GM12878 (cell line): Measurements from ENCODE around the gene CSAD. TPM values are rescaled to one million over a fixed set of nuclear protein-coding genes. Genes with fewer than 3 reads are reported as not detected.

Experiments
- CBFB ChIP-seq: IDR thresholded peaks from 2 replicates; pipeline ENCODE4 v1.6.1; 2016; ENCODE audit warnings: antibody characterized with exemption, low read depth
- CHD1 ChIP-seq: IDR thresholded peaks from 2 replicates; pipeline ENCODE4 v1.6.1; 2012; ENCODE audit warnings: low read depth, low read length, improper control_type of control experiment
- CREB1 ChIP-seq: IDR thresholded peaks from 2 replicates; pipeline ENCODE4 v1.6.1; 2012; ENCODE audit warnings: low read depth, mild to moderate bottlenecking, inconsistent platforms
- CTCF ChIP-seq, 3 experiments: IDR thresholded peaks in 2 of 3; conservative IDR thresholded peaks in 1 of 3; 2 replicates each; pipeline ENCODE4 v1.5.1; 2011; ENCODE audit warnings: low read depth in 3 of 3, low read length in 3 of 3, mild to moderate bottlenecking in 3 of 3, control low read depth in 2 of 3, moderate library complexity in 2 of 3, inconsistent platforms in 1 of 3, mixed read lengths in 1 of 3; ENCODE audit not compliant: control insufficient read depth in 2 of 3, insufficient read depth in 1 of 3; ENCODE audit errors: extremely low read depth in 1 of 3
- IRF4 ChIP-seq: IDR thresholded peaks from 2 replicates; pipeline ENCODE4 v1.6.1; 2011; ENCODE audit warnings: low read depth, low read length
- MLLT1 ChIP-seq: fragments of 450-650 bp; IDR thresholded peaks from 2 replicates; pipeline ENCODE4 v1.6.1; 2016; ENCODE audit warnings: mild to moderate bottlenecking
- NBN ChIP-seq: fragments of 450-650 bp; IDR thresholded peaks from 2 replicates; pipeline ENCODE4 v1.6.1; 2016
- NFXL1 ChIP-seq: fragments of 450-650 bp; IDR thresholded peaks from 2 replicates; pipeline ENCODE4 v1.6.1; 2017; ENCODE audit warnings: antibody characterized with exemption, mild to moderate bottlenecking, borderline replicate concordance
- NKRF ChIP-seq: fragments of 450-650 bp; conservative IDR thresholded peaks from 2 replicates; pipeline ENCODE4 v1.6.1; 2017; ENCODE audit warnings: mild to moderate bottlenecking, moderate library complexity
- PAX5 ChIP-seq: IDR thresholded peaks from 2 replicates; pipeline ENCODE4 v1.6.1; 2011; ENCODE audit warnings: low read depth, low read length, borderline replicate concordance
- SMARCA5 ChIP-seq: fragments of 450-650 bp; IDR thresholded peaks from 2 replicates; pipeline ENCODE4 v1.6.1; 2017; ENCODE audit warnings: mild to moderate bottlenecking
- SMC3 ChIP-seq: IDR thresholded peaks from 2 replicates; pipeline ENCODE4 v1.6.1; 2011; ENCODE audit warnings: low read length, improper control_type of control experiment, borderline replicate concordance
- TBL1XR1 ChIP-seq: IDR thresholded peaks from 2 replicates; pipeline ENCODE4 v1.6.1; 2012; ENCODE audit warnings: low read depth, low read length, improper control_type of control experiment
- YY1 ChIP-seq: IDR thresholded peaks from 2 replicates; pipeline ENCODE4 v1.6.1; 2011; ENCODE audit warnings: low read depth, mild to moderate bottlenecking, low read length
- ZBTB11 ChIP-seq: fragments of 450-650 bp; formaldehyde crosslinking; IDR thresholded peaks from 2 replicates; pipeline ENCODE4 v1.5.0; 2022; ENCODE audit warnings: mild to moderate bottlenecking, missing genetic modification characterization
- ZNF207 ChIP-seq: fragments of 450-650 bp; IDR thresholded peaks from 2 replicates; pipeline ENCODE4 v1.6.1; 2014; ENCODE audit warnings: antibody characterized with exemption, mild to moderate bottlenecking, borderline replicate concordance
- ZNF687 ChIP-seq: fragments of 450-650 bp; IDR thresholded peaks from 2 replicates; pipeline ENCODE4 v1.6.1; 2017; ENCODE audit warnings: mild to moderate bottlenecking, moderate library complexity
- polyA plus RNA-seq, 11 experiments: library from polyadenylated mRNA; depleted of rRNA in 4 of 11; unstranded in 6 of 11; stranded (reverse) in 5 of 11; fragments of >200 nt; fragmentation: Nextera tagmentation in 4 of 11; fragmentation: Illumina TruSeq in 1 of 11; extraction: Ambion mirVana in 4 of 11; extraction: Trizol in 1 of 11; gene quantifications; 1 replicate in 1 of 11; 2 replicates in 10 of 11; pipeline versions ENCODE4 v1.2.1 to v1.2.3, GENCODE V29; 2011 to 2016; ENCODE audit warnings: inconsistent platforms in 2 of 11, missing spikeins in 2 of 11, low read depth in 1 of 11
- total RNA-seq, 4 experiments: library from RNA; depleted of rRNA in 3 of 4; stranded (reverse); fragments of >200 nt in 3 of 4; fragmentation: Illumina TruSeq in 1 of 4; extraction: Trizol in 1 of 4; gene quantifications; 2 replicates each; pipeline versions ENCODE4 v1.2.1 to v1.2.3, GENCODE V29; 2013 to 2021

Gene CSAD
- total and polyA plus RNA-seq, 10 of the 15 experiments (the other 5 are each of a cell fraction or from before 2014, with no cell fraction given): 1.1 to 20.4 (median 6.2) TPM

- TF ChIP-seq ZBTB11 (CRISPR knock-in tag) (no peak), SMARCA5 (peak; percentile 82), IRF4 (peak; percentile 70), PAX5 (0 out of 2 replicates have a peak, but pooled peaks have one; percentile 6), ZNF207 (0 out of 2 replicates have a peak, but pooled peaks have one; percentile 49), NKRF (no peak), SMC3 (peak; percentile 94), CREB1 (no peak), NFXL1 (no peak), CBFB (no peak), YY1 (peak; percentile 72), TBL1XR1 (no peak), ZNF687 (no peak), CTCF (IDR thresholded peaks at IDR 0.05 in 2 of 3, conservative IDR thresholded peaks at IDR 0.05 in 1 of 3; ENCODE audit: control insufficient read depth in 2 of 3, extremely low read depth in 1 of 3, insufficient read depth in 1 of 3, low read depth in 3 of 3, low read length in 3 of 3) (peak; percentile 97 to 100 (median 99)), MLLT1 (0 out of 2 replicates have a peak, but pooled peaks have one; percentile 47), NBN (peak; percentile 78; the same call in 1 of the 2 replicates), CHD1 (no peak)
Measured at GRCh38 chr12:53159195-53159839, 21.4 kb downstream of the CSAD start (continued).
